ENCODE results near the gene KCNJ6. TPM values are rescaled to one million over a fixed set of nuclear protein-coding genes. Genes with fewer than 3 reads are reported as not detected.
A peak's percentile ranks its signal among the peaks of the same experiment; 100 is the strongest.

Gene KCNJ6
- total RNA-seq, 1 experiment from 2014 or later: 1.2 TPM

DNA sequence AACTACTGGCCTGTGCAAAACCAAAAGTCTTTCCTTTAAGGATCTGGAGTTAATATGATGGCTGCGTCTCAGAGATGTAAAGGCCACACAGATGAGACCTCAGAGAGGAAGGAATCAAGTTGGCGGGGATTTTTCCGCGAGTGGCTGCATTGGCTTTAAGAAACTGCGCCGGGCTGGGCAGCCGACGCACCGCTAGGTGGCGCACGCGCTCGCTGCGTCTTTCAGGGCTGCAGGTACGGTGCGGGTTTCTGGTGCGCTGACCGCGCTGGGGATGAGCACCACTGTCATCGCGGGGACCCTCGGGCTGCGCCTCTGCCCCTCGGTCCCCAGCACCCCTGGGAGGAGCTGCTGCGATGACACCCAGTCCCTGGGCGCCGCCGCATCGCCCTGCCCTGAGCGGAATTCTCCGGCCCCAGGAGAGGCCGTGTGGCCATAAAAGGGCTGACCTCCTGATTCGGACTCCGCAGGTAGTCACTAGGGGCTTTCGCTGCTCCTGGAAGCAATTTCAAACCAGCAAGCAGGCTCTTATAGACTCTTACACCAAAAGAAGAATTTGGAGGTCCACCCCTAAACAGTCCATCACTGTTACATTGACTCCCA is 241.0 kb downstream of the KCNJ6 start:
- no peak overlapping the region for H3K4ac ChIP-seq (ENCODE audit: low read depth, low read length)
- H3K4me2 ChIP-seq (ENCODE audit: insufficient read depth, insufficient read length, low read length): no peak overlapping the region
- H2BK120ac ChIP-seq (ENCODE audit: low read depth, low read length, poor library complexity, severe bottlenecking): no peak overlapping the region

More for the DNA sequence above, 241.0 kb downstream of the KCNJ6 start:
- Histone ChIP-seq H2BK12ac (ENCODE audit: insufficient read length, low read depth, low read length) (no peak overlapping the region), H3K79me1 (ENCODE audit: insufficient read depth, low read depth, low read length, poor library complexity, severe bottlenecking) (no peaks in the 10 kb centered on the region), H3K9ac (ENCODE audit: extremely low read depth, insufficient read length, low read length) (no peak overlapping the region), H4K5ac (ENCODE audit: insufficient read length, low read depth, low read length) (no peak overlapping the region), H3K23me2 (ENCODE audit: insufficient read length, low read depth, low read length, poor library complexity, severe bottlenecking) (no peaks in the 10 kb centered on the region), H2BK20ac (ENCODE audit: low read depth, low read length, poor library complexity, severe bottlenecking) (no peak overlapping the region), H3K23ac (ENCODE audit: insufficient read length, low read depth, low read length) (no peak overlapping the region), H3K9me3 (ENCODE audit: control insufficient read depth, low read depth, low read length) (no peaks in the 10 kb centered on the region), H2BK15ac (ENCODE audit: low read depth, low read length) (no peak overlapping the region), H3K27ac (ENCODE audit: insufficient read length, low read depth, low read length) (no peak overlapping the region), H2BK5ac (ENCODE audit: insufficient read length, low read length) (no peak overlapping the region), H3K79me2 (ENCODE audit: insufficient read depth, low read length) (no peaks in the 10 kb centered on the region), H4K91ac (ENCODE audit: insufficient read length, low read depth, low read length) (no peak overlapping the region), H3T11ph (ENCODE audit: low read length) (no peak overlapping the region), H3K14ac (ENCODE audit: insufficient read depth, low read length) (no peak overlapping the region), H3K56ac (ENCODE audit: insufficient read length, low read depth, low read length) (no peak overlapping the region), H4K20me1 (ENCODE audit: control insufficient read depth, insufficient read depth, insufficient read length) (no peaks in the 10 kb centered on the region), H2AK5ac (ENCODE audit: insufficient read length, low read length) (no peak overlapping the region), H3K4me1 (ENCODE audit: insufficient read depth, low read length) (peaks cover 7% of the 10 kb centered on the region; the same call in 1 of the 2 replicates), H3K18ac (ENCODE audit: insufficient read length, low read depth, low read length) (no peak overlapping the region), H3K27me3 (ENCODE audit: insufficient read depth, low read length) (no peaks in the 10 kb centered on the region), H4K8ac (replicated peaks; ENCODE audit: insufficient read length, low read depth, low read length) (no peak overlapping the region), H2AFZ (ENCODE audit: low read length) (no peak overlapping the region)
- peak overlapping the region in 1 of 3 experiments; percentile 49; a peak in 1 of 7 replicates for H3K27ac Mint-ChIP-seq
- peaks cover 3 to 6% (median 4%) of the 10 kb centered on the region in 3 experiments; a peak in 4 of 7 replicates for H3K36me3 Mint-ChIP-seq (ENCODE audit: insufficient read depth in 1 of 3, low read depth in 3 of 3)
- TF ChIP-seq, protein P1, sequence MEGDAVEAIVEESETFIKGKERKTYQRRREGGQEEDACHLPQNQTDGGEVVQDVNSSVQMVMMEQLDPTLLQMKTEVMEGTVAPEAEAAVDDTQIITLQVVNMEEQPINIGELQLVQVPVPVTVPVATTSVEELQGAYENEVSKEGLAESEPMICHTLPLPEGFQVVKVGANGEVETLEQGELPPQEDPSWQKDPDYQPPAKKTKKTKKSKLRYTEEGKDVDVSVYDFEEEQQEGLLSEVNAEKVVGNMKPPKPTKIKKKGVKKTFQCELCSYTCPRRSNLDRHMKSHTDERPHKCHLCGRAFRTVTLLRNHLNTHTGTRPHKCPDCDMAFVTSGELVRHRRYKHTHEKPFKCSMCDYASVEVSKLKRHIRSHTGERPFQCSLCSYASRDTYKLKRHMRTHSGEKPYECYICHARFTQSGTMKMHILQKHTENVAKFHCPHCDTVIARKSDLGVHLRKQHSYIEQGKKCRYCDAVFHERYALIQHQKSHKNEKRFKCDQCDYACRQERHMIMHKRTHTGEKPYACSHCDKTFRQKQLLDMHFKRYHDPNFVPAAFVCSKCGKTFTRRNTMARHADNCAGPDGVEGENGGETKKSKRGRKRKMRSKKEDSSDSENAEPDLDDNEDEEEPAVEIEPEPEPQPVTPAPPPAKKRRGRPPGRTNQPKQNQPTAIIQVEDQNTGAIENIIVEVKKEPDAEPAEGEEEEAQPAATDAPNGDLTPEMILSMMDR (conservative IDR thresholded peaks at IDR 0.05): peak; percentile 99
- DNase-seq: peak; percentile 82
- peaks cover 23% of the 10 kb centered on the region for H3K27me3 Mint-ChIP-seq (ENCODE audit: low read depth)
- no peak overlapping the region; a peak in 1 of 5 replicates for H3K4me3 Mint-ChIP-seq
- peaks cover 3% of the 10 kb centered on the region in 2 experiments; a peak in 3 of 5 replicates for H3K9me3 Mint-ChIP-seq
- WGBS (ENCODE audit: extremely low coverage, insufficient read length, low lambda C conversion rate): no CpG with 5 or more reads among the region's 35 CpGs
- H3K4me1 Mint-ChIP-seq: peaks cover 34 to 38% of the 10 kb centered on the region in 2 experiments

Data from H9 (cell line).